Adrenal gland (tissue), 5 donors: ENCODE data around the gene POLR2H.

ENCODE experiments used
- POLR2A ChIP-seq, 2 donors: fragments of 450-650 bp; IDR thresholded peaks; one replicate each; pipeline ENCODE4 v1.6.1; 2017; ENCODE audit warnings: antibody characterized with exemption in 2 of 2, mild to moderate bottlenecking in 2 of 2, moderate library complexity in 1 of 2
- TF ChIP-seq, protein P1 (sequence below), 6 experiments: fragments of 450-650 bp in 4 of 6; fragments of 200-600 bp in 2 of 6; sonication (generic) in 1 of 6; IDR thresholded peaks; 1 replicate in 5 of 6; 2 replicates in 1 of 6; pipeline versions ENCODE4 v1.5.1 to v1.8.0; 2016 to 2021; ENCODE audit warnings: antibody characterized with exemption in 6 of 6, mild to moderate bottlenecking in 2 of 6, moderate library complexity in 1 of 6
- donor health status: DM: no; HTN: no; CAD: no.

GRCh38 chr3:184386047-184386806 lies 24.7 kb downstream of the POLR2H start:
- TF ChIP-seq POLR2A (IDR thresholded peaks at IDR 0.05) = no peak
- TF ChIP-seq, protein P1, sequence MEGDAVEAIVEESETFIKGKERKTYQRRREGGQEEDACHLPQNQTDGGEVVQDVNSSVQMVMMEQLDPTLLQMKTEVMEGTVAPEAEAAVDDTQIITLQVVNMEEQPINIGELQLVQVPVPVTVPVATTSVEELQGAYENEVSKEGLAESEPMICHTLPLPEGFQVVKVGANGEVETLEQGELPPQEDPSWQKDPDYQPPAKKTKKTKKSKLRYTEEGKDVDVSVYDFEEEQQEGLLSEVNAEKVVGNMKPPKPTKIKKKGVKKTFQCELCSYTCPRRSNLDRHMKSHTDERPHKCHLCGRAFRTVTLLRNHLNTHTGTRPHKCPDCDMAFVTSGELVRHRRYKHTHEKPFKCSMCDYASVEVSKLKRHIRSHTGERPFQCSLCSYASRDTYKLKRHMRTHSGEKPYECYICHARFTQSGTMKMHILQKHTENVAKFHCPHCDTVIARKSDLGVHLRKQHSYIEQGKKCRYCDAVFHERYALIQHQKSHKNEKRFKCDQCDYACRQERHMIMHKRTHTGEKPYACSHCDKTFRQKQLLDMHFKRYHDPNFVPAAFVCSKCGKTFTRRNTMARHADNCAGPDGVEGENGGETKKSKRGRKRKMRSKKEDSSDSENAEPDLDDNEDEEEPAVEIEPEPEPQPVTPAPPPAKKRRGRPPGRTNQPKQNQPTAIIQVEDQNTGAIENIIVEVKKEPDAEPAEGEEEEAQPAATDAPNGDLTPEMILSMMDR (IDR thresholded peaks at IDR 0.05) = no peak
